Stimulated activated CD8-positive, alpha-beta memory T cell treated with anti-CD3 and anti-CD28 coated beads, Interleukin-4, amount 100 ng/mL, for 1 hour (primary cell): ENCODE results near the gene NUAK1.

Experiments
- DNase-seq, 2 donors: peaks; one replicate each; pipeline ENCODE4 v3.0.0-alpha.2; 2020; ENCODE audit warnings: low read depth in 2 of 2, low spot score in 1 of 2

NUAK1 gene

GRCh38 chr12:106086696-106087095, 52.1 kb downstream of the NUAK1 start:
- DNase-seq: no peak

DNA sequence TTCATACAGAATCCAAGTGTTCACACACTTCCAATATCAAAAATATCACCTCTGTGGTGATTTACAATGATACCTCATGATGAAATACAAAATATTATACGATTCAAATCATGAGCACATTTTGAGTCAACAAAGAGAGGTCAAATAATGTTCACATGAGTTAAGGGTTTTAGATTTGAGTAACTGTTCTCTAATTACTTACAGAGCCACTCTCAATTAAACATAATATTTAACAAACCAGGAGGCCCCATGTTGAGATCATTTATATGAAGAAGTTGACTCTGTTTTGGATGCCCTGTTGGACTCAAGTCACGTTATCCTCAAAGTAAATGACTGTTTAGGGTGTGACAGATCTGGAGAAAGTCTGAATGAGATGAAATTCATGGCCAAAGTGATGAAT, 53.5 kb downstream of the NUAK1 start:
- DNase-seq: no peak

DNA sequence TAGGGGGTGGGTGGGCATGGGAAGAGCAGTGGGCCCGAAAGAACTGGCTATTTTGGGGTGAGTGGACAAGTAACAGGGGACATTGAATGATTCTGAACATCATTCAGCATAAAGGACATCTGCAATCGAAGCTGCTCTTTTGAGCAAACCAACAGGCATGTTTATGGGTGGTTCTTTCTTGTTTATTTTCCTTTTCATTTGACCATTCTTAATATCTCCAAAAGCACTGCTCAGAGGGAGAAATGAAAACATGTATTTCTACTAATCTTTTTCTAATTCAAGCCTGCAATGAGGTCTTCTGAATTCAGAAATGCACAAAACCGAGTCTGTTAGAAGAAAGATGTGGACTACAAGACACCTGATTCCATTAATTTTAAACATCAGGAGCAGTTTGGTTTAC, 54.0 kb downstream of the NUAK1 start:
- DNase-seq: no peak

GRCh38 chr12:106084014-106084671, 54.6 kb downstream of the NUAK1 start:
- DNase-seq: no peak

DNA sequence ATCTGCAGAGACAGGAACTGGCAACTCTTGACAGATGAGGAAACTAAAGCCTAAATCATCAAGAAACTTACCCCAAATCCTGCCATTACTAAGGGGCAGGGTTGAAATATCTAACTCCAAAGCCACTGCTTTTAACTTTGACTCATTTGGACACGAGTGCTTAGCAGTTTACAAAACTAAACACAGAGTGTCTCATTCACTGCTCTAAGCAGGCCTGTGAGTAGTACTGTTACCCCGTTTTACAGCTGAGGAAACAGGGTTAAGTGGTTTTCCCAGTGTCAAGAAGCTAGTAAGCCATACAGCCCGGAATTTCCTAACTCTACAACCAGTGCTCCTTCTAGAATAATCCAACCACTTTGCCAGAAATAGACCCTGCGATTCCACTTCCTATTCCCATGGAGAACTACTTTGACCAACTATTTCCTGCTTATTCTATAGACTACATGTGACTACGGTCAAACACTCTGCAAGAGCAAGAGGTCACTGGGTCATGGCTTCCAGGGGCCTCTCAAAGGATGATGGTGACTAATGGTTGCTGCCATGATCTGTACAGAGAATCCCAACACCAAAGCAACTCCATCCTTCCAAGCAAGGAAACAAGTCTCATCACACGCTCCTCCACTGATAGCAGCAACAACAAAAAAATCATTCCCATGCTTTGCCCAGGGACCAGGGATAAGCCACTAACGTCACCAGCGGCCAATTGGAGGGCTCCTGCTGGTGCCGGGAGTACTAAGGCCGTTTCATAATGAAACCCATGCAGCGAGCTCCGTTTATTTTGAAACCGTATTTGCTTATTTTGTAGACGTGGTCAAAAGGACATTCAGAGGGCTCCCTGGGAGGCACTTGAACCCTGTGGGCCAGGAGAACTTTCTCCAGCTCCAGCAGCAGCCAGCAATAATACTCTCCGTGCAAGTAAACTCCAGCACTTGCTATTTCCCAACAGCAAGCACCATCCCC, 56.3 kb downstream of the NUAK1 start:
- no peak for DNase-seq

- no peak for DNase-seq
These were observed 57.1 kb downstream of the NUAK1 start for GRCh38 chr12:106081606-106082005.

DNA sequence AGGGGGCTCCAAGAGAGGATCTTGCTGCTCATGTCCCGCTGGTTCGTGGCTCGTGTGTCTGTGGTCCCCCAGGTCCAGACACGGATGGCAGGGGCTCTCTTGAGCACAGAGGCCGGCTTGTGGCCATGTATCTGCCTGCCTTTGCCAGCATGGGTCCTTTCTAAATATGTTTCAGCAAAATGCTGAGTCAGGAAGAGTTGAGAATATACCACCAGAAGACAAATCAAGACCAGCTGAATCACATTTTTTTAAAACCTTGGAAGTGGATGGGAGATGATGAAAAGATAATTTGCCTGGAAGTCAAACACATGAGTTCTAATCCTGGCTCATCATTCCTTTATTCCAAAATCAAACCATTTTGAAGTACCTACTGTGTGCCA, 58.0 kb downstream of the NUAK1 start:
- DNase-seq: no peak

GRCh38 chr12:106080041-106080790, 58.5 kb downstream of the NUAK1 start:
- DNase-seq: no peak

- no peak for DNase-seq
These were observed 59.5 kb downstream of the NUAK1 start for GRCh38 chr12:106079148-106079738.

DNA sequence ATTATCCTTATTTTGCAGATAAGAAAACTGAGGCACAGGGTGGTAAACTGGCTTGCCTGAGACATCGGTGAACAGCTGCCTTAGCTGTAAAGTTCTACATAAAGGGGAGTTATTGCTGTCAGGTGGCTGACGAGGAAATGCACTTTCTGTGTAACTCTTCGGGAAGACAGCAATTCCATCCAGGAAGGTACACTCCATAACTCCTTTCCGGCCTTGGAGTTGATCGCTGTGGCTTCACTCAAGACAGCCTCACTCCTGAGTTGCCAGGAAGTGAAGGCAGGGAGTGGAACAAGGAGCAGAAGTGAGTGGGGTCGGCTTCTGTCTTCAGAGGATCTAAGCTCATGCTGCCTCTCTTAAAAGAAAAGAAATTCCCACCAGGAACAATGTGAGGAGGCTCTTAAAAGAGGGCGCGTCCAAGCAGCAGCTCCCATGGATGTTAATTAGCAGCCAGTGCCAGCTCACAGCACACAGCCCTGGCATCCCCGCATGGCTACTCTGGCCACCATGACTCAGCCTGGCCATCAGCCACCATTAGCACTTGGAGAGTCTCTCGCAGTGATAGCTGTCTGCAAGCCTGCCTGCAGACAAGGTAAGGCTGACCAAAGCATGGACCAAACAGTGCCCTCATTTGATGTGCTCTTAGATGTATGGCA, 60.3 kb downstream of the NUAK1 start:
- no peak for DNase-seq

- DNase-seq: no peak
These were observed 63.9 kb downstream of the NUAK1 start for GRCh38 chr12:106074706-106075392.

GRCh38 chr12:106074361-106074705, 64.4 kb downstream of the NUAK1 start:
- DNase-seq: no peak

GRCh38 chr12:106073179-106073578, 65.6 kb downstream of the NUAK1 start:
- DNase-seq: no peak

- no peak for DNase-seq
These were observed 66.0 kb downstream of the NUAK1 start for GRCh38 chr12:106072751-106073150.

DNA sequence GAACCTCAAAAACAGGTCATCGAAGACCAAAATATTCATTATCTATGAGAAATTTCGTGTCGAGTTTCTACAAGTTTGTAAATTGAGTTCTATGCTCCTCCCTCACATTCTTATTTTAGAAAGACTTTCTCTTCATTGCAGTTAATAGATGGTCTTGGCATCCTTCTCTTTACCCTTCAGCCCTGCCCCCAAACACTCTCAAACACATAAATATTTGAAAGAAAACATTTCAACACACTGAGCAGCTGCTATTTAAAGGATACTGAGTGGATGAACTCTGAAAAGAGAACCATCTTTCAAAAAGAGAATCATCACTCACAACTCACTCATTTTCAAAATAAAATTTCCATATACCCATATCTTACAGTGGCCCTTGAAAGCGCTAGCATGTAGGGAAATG, 67.1 kb downstream of the NUAK1 start:
- DNase-seq: no peak

DNA sequence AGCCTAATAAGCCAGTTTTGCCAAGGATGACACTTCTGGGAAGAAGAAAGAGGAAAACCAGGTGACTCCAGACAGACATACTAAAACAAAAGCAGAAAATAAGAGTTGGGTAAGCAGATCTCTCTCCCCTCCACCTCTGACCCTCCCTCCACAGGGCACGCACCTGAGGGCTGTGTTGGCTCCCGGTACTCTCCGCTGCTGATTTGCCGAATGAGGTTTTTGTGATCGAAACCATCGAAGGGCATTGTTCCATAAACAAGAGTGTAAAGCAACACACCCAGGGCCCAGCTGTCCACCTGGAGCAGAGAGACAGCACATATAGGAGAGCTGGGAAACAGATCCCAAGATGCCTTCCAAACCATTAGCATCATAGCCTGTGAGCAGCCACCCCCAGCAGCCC, 68.1 kb downstream of the NUAK1 start:
- DNase-seq: no peak

DNA sequence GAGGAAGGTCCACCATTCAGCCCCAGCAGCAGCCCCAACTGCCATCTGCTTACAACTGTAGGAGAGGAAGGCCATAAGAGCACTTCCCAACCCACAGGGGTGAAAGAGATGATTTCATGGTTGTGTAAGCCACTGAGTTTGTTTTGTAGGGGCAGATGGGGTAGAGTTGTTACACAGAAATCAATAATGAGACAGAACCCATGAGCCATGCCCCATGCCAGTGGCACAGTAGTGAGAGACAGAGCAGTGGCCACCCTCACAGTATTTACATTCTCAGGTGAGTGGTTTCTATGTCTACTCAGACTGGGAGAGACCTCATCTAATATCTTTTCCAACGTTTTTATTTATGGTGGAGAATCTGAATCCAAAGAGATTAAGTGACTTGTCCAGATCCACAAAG, 68.6 kb downstream of the NUAK1 start:
- DNase-seq: no peak

DNA sequence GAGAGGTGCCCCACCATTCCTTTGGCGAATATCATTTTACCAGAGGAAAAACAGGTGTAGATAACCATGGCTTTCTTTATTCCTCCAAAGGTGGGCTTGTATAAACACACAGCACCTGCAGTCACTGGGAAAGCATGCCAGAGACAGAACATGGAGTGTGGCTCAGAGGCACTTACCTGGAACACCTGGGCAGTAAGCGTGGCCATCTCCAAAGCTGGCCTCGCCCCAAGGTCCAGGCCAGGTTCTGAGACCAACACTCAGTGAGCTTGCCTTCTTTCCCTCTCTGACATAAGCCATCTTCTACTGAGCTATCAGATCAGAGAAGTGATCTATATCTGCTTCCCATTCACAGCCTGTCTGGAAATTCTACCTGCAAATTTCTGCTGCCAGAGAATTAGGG, 70.5 kb downstream of the NUAK1 start:
- no peak for DNase-seq

GRCh38 chr12:106067606-106068205, 71.0 kb downstream of the NUAK1 start:
- DNase-seq: no peak

DNA sequence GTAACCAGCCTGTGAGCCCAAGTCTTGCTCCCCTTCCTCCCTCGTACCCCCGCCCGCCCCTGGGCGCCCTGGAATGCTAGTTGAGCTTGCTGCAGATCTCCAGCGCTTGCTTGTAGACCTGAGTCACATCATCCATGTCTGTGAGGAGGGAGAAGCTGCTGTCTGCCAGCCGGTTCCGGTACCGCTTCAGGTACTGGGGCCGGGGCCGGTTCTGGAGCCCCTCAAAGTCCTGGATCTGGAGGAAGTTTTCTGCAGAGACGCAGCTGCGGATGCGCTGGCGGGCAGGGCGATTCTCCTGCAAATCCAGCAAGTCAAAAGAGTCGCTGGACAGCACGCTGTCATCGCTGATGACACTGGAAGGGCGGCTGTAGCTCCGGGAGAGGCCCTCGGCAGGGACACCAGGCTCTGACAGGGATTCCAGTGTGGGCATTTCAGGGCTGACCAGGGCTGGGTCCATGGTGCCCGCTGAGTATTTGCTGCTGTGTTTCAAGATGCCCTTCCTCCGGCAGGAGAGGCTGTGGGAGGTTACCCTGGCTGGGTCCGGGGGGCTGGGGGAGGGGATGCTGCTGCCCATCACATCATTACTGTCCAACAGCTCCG, 71.9 kb downstream of the NUAK1 start:
- DNase-seq: no peak
